EL (cell line): Measurements from ENCODE around the gene PIK3C2G.
A peak's percentile ranks its signal among the peaks of the same experiment; 100 is the strongest.

Experiments
- DNase-seq: peaks from one replicate; pipeline ENCODE4 v3.0.0-alpha.2; 2016

The PIK3C2G gene

GRCh38 chr12:18419311-18419710 lies 158.0 kb downstream of the PIK3C2G start:
- no peak for DNase-seq

- DNase-seq = peak; percentile 31
Measured at GRCh38 chr12:18421867-18422266, 160.5 kb downstream of the PIK3C2G start.

- DNase-seq = peak; percentile 75
Measured at GRCh38 chr12:18422871-18423270, 161.6 kb downstream of the PIK3C2G start.

GRCh38 chr12:18424857-18425256 lies 163.5 kb downstream of the PIK3C2G start:
- no peak for DNase-seq

- DNase-seq = no peak
Measured at GRCh38 chr12:18427520-18427919, 166.2 kb downstream of the PIK3C2G start.

GRCh38 chr12:18428416-18428815 lies 167.1 kb downstream of the PIK3C2G start:
- DNase-seq = peak; percentile 56

- no peak for DNase-seq
Measured at GRCh38 chr12:18429366-18429765, 168.0 kb downstream of the PIK3C2G start.

- peak; percentile 64 for DNase-seq
Measured at GRCh38 chr12:18430425-18431048, 169.2 kb downstream of the PIK3C2G start.

- DNase-seq = no peak
Measured at GRCh38 chr12:18431771-18432170, 170.5 kb downstream of the PIK3C2G start.

GRCh38 chr12:18432206-18432605 lies 170.9 kb downstream of the PIK3C2G start:
- no peak for DNase-seq

GRCh38 chr12:18436170-18436569 lies 174.9 kb downstream of the PIK3C2G start:
- DNase-seq = peak; percentile 37

GRCh38 chr12:18439541-18439940 lies 178.2 kb downstream of the PIK3C2G start:
- DNase-seq = peak; percentile 31

GRCh38 chr12:18443768-18444437 lies 182.6 kb downstream of the PIK3C2G start:
- peak; percentile 48 for DNase-seq

GRCh38 chr12:18446061-18446644 lies 184.8 kb downstream of the PIK3C2G start:
- DNase-seq = no peak

GRCh38 chr12:18454330-18454729 lies 193.0 kb downstream of the PIK3C2G start:
- DNase-seq = no peak

GRCh38 chr12:18456344-18456743 lies 195.0 kb downstream of the PIK3C2G start:
- no peak for DNase-seq

- no peak for DNase-seq
Measured at GRCh38 chr12:18457362-18457761, 196.0 kb downstream of the PIK3C2G start.

GRCh38 chr12:18461758-18462157 lies 200.4 kb downstream of the PIK3C2G start:
- DNase-seq = peak; percentile 31

- DNase-seq = peak; percentile 76
Measured at GRCh38 chr12:18462442-18462841, 201.1 kb downstream of the PIK3C2G start.

GRCh38 chr12:18467620-18468245 lies 206.4 kb downstream of the PIK3C2G start:
- DNase-seq = peak; percentile 4

GRCh38 chr12:18468246-18469075 lies 207.1 kb downstream of the PIK3C2G start:
- peak; percentile 63 for DNase-seq

GRCh38 chr12:18470251-18470650 lies 208.9 kb downstream of the PIK3C2G start:
- DNase-seq = no peak

GRCh38 chr12:18472304-18472703 lies 211.0 kb downstream of the PIK3C2G start:
- DNase-seq = no peak
